Thyroid gland (tissue), 4 donors: ENCODE measurements around the gene BMP8B. TPM values are rescaled to one million over a fixed set of nuclear protein-coding genes. Genes with fewer than 3 reads are reported as not detected.
"Not testable (repeated sequence)": the region's sequence is repeated elsewhere in the genome, so short reads cannot be mapped to it uniquely, and the experiment has no call there.

ENCODE experiments used
- DNase-seq, 2 donors: peaks; one replicate each; pipeline ENCODE4 v3.0.0-alpha.2; 2019
- H3K27ac ChIP-seq, 3 donors: fragments of 200-600 bp; sonication (generic); 1 replicate in 2 of 3; 2 replicates in 1 of 3; pipeline ENCODE4 v1.5.1; 2016 to 2019; ENCODE audit warnings: mild to moderate bottlenecking in 1 of 3, moderate library complexity in 1 of 3
- H3K27me3 ChIP-seq: fragments of 200-600 bp; sonication (generic); one replicate; pipeline ENCODE4 v1.5.1; 2019
- H3K36me3 ChIP-seq, 2 donors: fragments of 200-600 bp; sonication (generic); one replicate each; pipeline ENCODE4 v1.5.1; 2016 to 2019
- H3K4me1 ChIP-seq, 2 donors: fragments of 200-600 bp; sonication (generic); one replicate each; pipeline ENCODE4 v1.5.1; 2017 to 2019
- H3K4me3 ChIP-seq, 3 donors: fragments of 200-600 bp; sonication (generic); replicated peaks in 1 of 3; 1 replicate in 2 of 3; 2 replicates in 1 of 3; pipeline ENCODE4 v1.5.1; 2016; ENCODE audit warnings: mild to moderate bottlenecking in 1 of 3
- H3K9me3 ChIP-seq: fragments of 200-600 bp; sonication (generic); one replicate; pipeline ENCODE4 v1.5.1; 2017
- CTCF ChIP-seq, 6 experiments: fragments of 200-600 bp in 3 of 6; fragments of 450-650 bp in 3 of 6; sonication (generic) in 3 of 6; IDR thresholded peaks; one replicate each; pipeline ENCODE4 v1.5.1; 2016 to 2019; ENCODE audit warnings: antibody characterized with exemption in 6 of 6, mild to moderate bottlenecking in 2 of 6, inconsistent platforms in 1 of 6, moderate library complexity in 1 of 6
- POLR2A ChIP-seq, 2 donors: fragments of 450-650 bp; IDR thresholded peaks; one replicate each; pipeline ENCODE4 v1.6.1; 2017; ENCODE audit warnings: antibody characterized with exemption in 2 of 2, mild to moderate bottlenecking in 2 of 2, moderate library complexity in 1 of 2
- WGBS, 2 donors: methylation state at CpG; one replicate each; pipeline ENCODE4 v1.1.5; 2017; 5-methylcytosine and 5-hydroxymethylcytosine counted together
- intact Hi-C: fragments of 100-400 bp; cut with DNase I; formaldehyde crosslinking; loops from one replicate; pipeline ENCODE4 v1.15.1; 2023
- total RNA-seq, 4 donors: library from RNA; depleted of rRNA; stranded (reverse); fragments of >200 nt; gene quantifications; one replicate each; pipeline ENCODE4 v1.2.3, GENCODE V29; 2016

BMP8B gene
- total RNA-seq, 4 donors from 2014 or later = 6.6 to 15.4 (median 8.1) TPM

- Histone ChIP-seq H3K9me3 (no peaks in the 10 kb centered on the region), H3K27me3 (no peaks in the 10 kb centered on the region), H3K27ac (peak overlapping the region in 1 of 3 donors; percentile 30), H3K4me1 (peaks cover 5 to 8% of the 10 kb centered on the region in 2 donors), H3K4me3 (peak overlapping the region; percentile 29 to 49 (median 48)), H3K36me3 (no peaks in the 10 kb centered on the region)
- no peak for TF ChIP-seq POLR2A (IDR thresholded peaks at IDR 0.05)
- no peak for DNase-seq
- intact Hi-C loops = no loop called here
- 55 to 66% methylated on average over 10 to 15 of the region's 15 CpGs for WGBS, 2 donors
These were observed 976 bp upstream of the BMP8B start for GRCh38 chr1:39789571-39790110.

- peak overlapping the region in 1 of 3 donors; percentile 48 for H3K4me3 ChIP-seq
- WGBS, 2 donors = no CpG with 5 or more reads among the region's 51 CpGs
- no peak for DNase-seq
- no peaks in the 10 kb centered on the region for H3K27me3 ChIP-seq
- H3K9me3 ChIP-seq = no peaks in the 10 kb centered on the region
- TF ChIP-seq POLR2A (IDR thresholded peaks at IDR 0.05) (no peak), CTCF (IDR thresholded peaks at IDR 0.05) (no peak)
- intact Hi-C loops = no loop called here
- no peak overlapping the region for H3K27ac ChIP-seq
- no peaks in the 10 kb centered on the region for H3K36me3 ChIP-seq
- peaks cover 5 to 8% of the 10 kb centered on the region in 2 donors for H3K4me1 ChIP-seq
These were observed 273 bp downstream of the BMP8B start for GRCh38 chr1:39788426-39788757.

- 6 to 20% methylated on average over 8 to 34 of the region's 55 CpGs for WGBS, 2 donors
- intact Hi-C loops, H3K27ac ChIP-seq, H3K36me3 ChIP-seq, H3K4me1 ChIP-seq, DNase-seq, H3K9me3 ChIP-seq, H3K27me3 ChIP-seq: not testable (repeated sequence)
- peak overlapping the region in 1 of 3 donors; percentile 48 for H3K4me3 ChIP-seq
These were observed 701 bp downstream of the BMP8B start for GRCh38 chr1:39787964-39788363.

- H3K4me1 ChIP-seq = peaks cover 5 to 8% of the 10 kb centered on the region in 2 donors
- H3K27me3 ChIP-seq = no peaks in the 10 kb centered on the region
- H3K27ac ChIP-seq = no peak overlapping the region
- no peaks in the 10 kb centered on the region for H3K9me3 ChIP-seq
- H3K36me3 ChIP-seq = no peaks in the 10 kb centered on the region
- no peak for DNase-seq
- H3K4me3 ChIP-seq = peak overlapping the region in 1 of 3 donors; percentile 48
- intact Hi-C loops = no loop called here
- no peak for TF ChIP-seq CTCF (IDR thresholded peaks at IDR 0.05)
- TF ChIP-seq POLR2A (IDR thresholded peaks at IDR 0.05) = no peak
- WGBS, 2 donors = 64 to 79% methylated on average over 5 to 11 of the region's 11 CpGs
These were observed 1.2 kb downstream of the BMP8B start for GRCh38 chr1:39787468-39787867.

- DNase-seq, H3K27me3 ChIP-seq, H3K9me3 ChIP-seq, H3K36me3 ChIP-seq, H3K4me1 ChIP-seq, intact Hi-C loops, H3K4me3 ChIP-seq, H3K27ac ChIP-seq: not testable (repeated sequence)
- 87 to 94% methylated on average over 4 to 5 of the region's 5 CpGs for WGBS, 2 donors
These were observed 1.6 kb downstream of the BMP8B start for GRCh38 chr1:39787108-39787375.

- not testable (repeated sequence) for H3K4me3 ChIP-seq, H3K4me1 ChIP-seq
These were observed 2.2 kb downstream of the BMP8B start for GRCh38 chr1:39786303-39787107.

GRCh38 chr1:39782685-39783084 is 6.0 kb downstream of the BMP8B start:
- H3K4me1 ChIP-seq, H3K36me3 ChIP-seq, H3K27ac ChIP-seq, intact Hi-C loops, H3K27me3 ChIP-seq, H3K9me3 ChIP-seq, DNase-seq, H3K4me3 ChIP-seq: not testable (repeated sequence)
- 92 to 93% methylated on average over 10 of the region's 10 CpGs for WGBS, 2 donors

More at GRCh38 chr1:39786303-39787107, 2.2 kb downstream of the BMP8B start:
- H3K27me3 ChIP-seq, H3K36me3 ChIP-seq, intact Hi-C loops, H3K9me3 ChIP-seq, H3K27ac ChIP-seq, DNase-seq: not testable (repeated sequence)
- 76 to 93% methylated on average over 6 to 8 of the region's 12 CpGs for WGBS, 2 donors
